Measurements from ENCODE around the gene VSIR. TPM values are rescaled to one million over a fixed set of nuclear protein-coding genes. Genes with fewer than 3 reads are reported as not detected.

Gene VSIR
- total and polyA plus RNA-seq, 11 donors: 32.6 to 181 (median 83.2) TPM

DNA sequence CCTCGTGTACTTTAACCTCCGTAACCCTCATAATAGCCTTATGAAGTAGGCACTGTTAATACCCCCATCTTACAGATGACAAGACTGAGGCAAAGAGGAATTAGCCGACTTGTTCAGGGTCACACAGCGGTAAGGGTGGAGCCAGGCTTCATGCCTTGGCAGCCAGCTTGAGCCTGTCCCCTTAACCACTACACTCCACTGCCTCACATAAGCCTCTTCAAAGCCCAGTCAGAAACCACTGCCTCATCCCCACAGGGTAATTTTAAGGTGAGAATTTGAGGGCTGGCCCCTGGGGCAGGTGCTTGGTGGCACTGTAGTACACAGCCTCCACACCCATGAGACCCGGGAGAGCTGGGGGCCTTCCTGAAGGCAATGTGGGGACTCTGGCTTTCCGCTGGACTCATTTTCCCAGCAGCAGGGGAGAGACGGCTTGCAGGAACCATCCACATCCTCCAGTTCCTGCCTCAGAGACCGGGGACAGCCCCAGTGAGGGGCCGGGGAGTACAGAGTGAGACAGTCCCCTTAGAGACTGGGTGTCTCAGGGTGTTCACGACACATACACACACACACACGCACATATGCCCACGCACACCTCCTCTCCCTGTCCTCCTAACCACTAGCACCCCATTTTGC is 46.1 kb downstream of the VSIR start:
- DNase-seq (no peak), ATAC-seq (peak in 3 of 4 donors; percentile 1 to 28 (median 3))
- Histone ChIP-seq H3K4me3 (no peak overlapping the region), H3K27ac (peak overlapping the region; percentile 18 to 95 (median 76)), H3K27me3 (no peaks in the 10 kb centered on the region), H3K4me1 (peaks cover 0 to 64% (median 35%) of the 10 kb centered on the region in 12 donors), H3K9me3 (no peaks in the 10 kb centered on the region), H3K36me3 (no peaks in the 10 kb centered on the region)
- intact Hi-C loops (cut with DNase I): loop anchor here in 4 of 10 donors (5.0 to 10.0 kb wide), 2 partner anchors 45 to 412 kb away; partner anchors contain the start of genes VSIR (in 3 of the 4) and SLC29A3 (in 1 of the 4)
- WGBS, 4 donors: 63 to 78% (median 64%) methylated on average over 12 of the region's 12 CpGs
- TF ChIP-seq, protein P1, sequence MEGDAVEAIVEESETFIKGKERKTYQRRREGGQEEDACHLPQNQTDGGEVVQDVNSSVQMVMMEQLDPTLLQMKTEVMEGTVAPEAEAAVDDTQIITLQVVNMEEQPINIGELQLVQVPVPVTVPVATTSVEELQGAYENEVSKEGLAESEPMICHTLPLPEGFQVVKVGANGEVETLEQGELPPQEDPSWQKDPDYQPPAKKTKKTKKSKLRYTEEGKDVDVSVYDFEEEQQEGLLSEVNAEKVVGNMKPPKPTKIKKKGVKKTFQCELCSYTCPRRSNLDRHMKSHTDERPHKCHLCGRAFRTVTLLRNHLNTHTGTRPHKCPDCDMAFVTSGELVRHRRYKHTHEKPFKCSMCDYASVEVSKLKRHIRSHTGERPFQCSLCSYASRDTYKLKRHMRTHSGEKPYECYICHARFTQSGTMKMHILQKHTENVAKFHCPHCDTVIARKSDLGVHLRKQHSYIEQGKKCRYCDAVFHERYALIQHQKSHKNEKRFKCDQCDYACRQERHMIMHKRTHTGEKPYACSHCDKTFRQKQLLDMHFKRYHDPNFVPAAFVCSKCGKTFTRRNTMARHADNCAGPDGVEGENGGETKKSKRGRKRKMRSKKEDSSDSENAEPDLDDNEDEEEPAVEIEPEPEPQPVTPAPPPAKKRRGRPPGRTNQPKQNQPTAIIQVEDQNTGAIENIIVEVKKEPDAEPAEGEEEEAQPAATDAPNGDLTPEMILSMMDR (IDR thresholded peaks at IDR 0.05): no peak
- no peak for TF ChIP-seq POLR2A (IDR thresholded peaks at IDR 0.05)

DNA sequence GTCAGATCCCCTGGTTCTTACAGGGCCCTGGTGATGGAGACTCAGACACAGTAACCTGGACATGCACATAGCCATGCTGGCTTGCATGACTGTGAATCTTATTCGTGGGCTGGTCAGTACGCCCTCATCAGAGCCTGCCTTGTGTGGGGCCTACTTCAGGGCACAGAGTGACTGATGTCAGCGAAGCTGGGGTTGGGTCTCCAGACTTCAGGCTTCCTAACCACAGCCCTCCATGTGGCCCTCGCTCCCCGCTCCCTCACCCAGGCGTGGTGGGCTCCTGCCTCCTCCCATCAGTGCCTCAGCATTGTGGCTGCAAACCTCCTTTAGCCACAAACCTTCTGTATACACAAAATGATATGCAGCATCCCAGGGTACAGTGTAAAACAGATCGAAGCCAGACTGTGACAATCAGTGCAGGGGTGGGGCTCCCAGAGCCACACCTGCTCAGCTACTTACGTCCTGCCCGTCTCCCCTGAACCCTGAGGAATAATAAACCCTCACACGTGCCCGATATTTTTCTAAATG is 46.7 kb downstream of the VSIR start:
- intact Hi-C loops (cut with DNase I): loop anchor here in 4 of 10 donors (5.0 to 10.0 kb wide), 2 partner anchors 46 to 412 kb away; partner anchors contain the start of genes VSIR (in 3 of the 4) and SLC29A3 (in 1 of the 4)
- Histone ChIP-seq H3K27me3 (no peaks in the 10 kb centered on the region), H3K4me1 (peaks cover 0 to 60% (median 35%) of the 10 kb centered on the region in 12 donors), H3K4me3 (no peak overlapping the region), H3K27ac (peak overlapping the region in 7 of 12 donors; percentile 72 to 95 (median 78)), H3K36me3 (no peaks in the 10 kb centered on the region), H3K9me3 (no peaks in the 10 kb centered on the region)
- ATAC-seq (no peak), DNase-seq (no peak)
- TF ChIP-seq, protein P1 (IDR thresholded peaks at IDR 0.05): no peak
- no peak for TF ChIP-seq POLR2A (IDR thresholded peaks at IDR 0.05)
- WGBS, 4 donors: 70 to 88% (median 82%) methylated on average over 11 of the region's 11 CpGs

- 58 to 76% (median 70%) methylated on average over 3 to 9 of the region's 9 CpGs for WGBS, 4 donors
- peaks cover 0 to 57% (median 35%) of the 10 kb centered on the region in 12 donors for H3K4me1 ChIP-seq
- TF ChIP-seq, protein P1 (IDR thresholded peaks at IDR 0.05): peak in 7 of 12 donors; percentile 14 to 44 (median 28)
- no peak for TF ChIP-seq POLR2A (IDR thresholded peaks at IDR 0.05)
- ATAC-seq (no peak), DNase-seq (no peak)
- H3K36me3 ChIP-seq: no peaks in the 10 kb centered on the region
- H3K27ac ChIP-seq: peak overlapping the region in 2 of 12 donors; percentile 78 to 95
- no peaks in the 10 kb centered on the region for H3K27me3 ChIP-seq
- H3K4me3 ChIP-seq: no peak overlapping the region
- intact Hi-C loops (cut with DNase I): loop anchor here in 4 of 10 donors (5.0 to 10.0 kb wide), 2 partner anchors 46 to 411 kb away; partner anchors contain the start of genes VSIR (in 3 of the 4) and SLC29A3 (in 1 of the 4)
- no peaks in the 10 kb centered on the region for H3K9me3 ChIP-seq
Observed at GRCh38 chr10:71725998-71726579, 47.2 kb downstream of the VSIR start.

- WGBS, 4 donors: 96 to 100% (median 98%) methylated on average over 9 to 14 of the region's 14 CpGs
- peak overlapping the region in 1 of 12 donors; percentile 95 for H3K27ac ChIP-seq
- TF ChIP-seq, protein P1 (IDR thresholded peaks at IDR 0.05): no peak
- no peak for TF ChIP-seq POLR2A (IDR thresholded peaks at IDR 0.05)
Observed at GRCh38 chr10:71725249-71725648, 48.1 kb downstream of the VSIR start.

More at GRCh38 chr10:71725249-71725648, 48.1 kb downstream of the VSIR start:
- Histone ChIP-seq H3K9me3 (no peaks in the 10 kb centered on the region), H3K36me3 (no peaks in the 10 kb centered on the region), H3K27me3 (no peaks in the 10 kb centered on the region), H3K4me1 (peaks cover 0 to 52% (median 35%) of the 10 kb centered on the region in 12 donors), H3K4me3 (no peak overlapping the region)
- DNase-seq: no peak
- intact Hi-C loops (cut with DNase I): loop anchor here in 4 of 10 donors (5.0 to 10.0 kb wide), 2 partner anchors 47 to 410 kb away; partner anchors contain the start of genes VSIR (in 3 of the 4) and SLC29A3 (in 1 of the 4)
- ATAC-seq: no peak

All from heart left ventricle (tissue), 16 donors.